Caki2 (cell line): ENCODE results near the gene TM9SF1. TPM values are rescaled to one million over a fixed set of nuclear protein-coding genes. Genes with fewer than 3 reads are reported as not detected.

Experiments
- DNase-seq: peaks from one replicate; pipeline ENCODE4 v3.0.0-alpha.2; 2015; ENCODE audit warnings: low read depth
- in situ Hi-C: cut with HindIII; loops from 2 replicates; pipeline ENCODE4 v1.10.0; 2016; ENCODE audit warnings: low sequenced_read_pairs, low pct_unique_long_range_greater_than_20kb, mixed read lengths
- total RNA-seq: library from RNA; depleted of rRNA; stranded (reverse); fragments of >200 nt; shearing (Covaris generic); gene quantifications from 2 replicates; pipeline ENCODE4 v1.2.3, GENCODE V29; 2014; ENCODE audit warnings: low replicate concordance; rRNA removed

The TM9SF1 gene
- total RNA-seq, 1 experiment from 2014 or later = 50.9 TPM

DNA sequence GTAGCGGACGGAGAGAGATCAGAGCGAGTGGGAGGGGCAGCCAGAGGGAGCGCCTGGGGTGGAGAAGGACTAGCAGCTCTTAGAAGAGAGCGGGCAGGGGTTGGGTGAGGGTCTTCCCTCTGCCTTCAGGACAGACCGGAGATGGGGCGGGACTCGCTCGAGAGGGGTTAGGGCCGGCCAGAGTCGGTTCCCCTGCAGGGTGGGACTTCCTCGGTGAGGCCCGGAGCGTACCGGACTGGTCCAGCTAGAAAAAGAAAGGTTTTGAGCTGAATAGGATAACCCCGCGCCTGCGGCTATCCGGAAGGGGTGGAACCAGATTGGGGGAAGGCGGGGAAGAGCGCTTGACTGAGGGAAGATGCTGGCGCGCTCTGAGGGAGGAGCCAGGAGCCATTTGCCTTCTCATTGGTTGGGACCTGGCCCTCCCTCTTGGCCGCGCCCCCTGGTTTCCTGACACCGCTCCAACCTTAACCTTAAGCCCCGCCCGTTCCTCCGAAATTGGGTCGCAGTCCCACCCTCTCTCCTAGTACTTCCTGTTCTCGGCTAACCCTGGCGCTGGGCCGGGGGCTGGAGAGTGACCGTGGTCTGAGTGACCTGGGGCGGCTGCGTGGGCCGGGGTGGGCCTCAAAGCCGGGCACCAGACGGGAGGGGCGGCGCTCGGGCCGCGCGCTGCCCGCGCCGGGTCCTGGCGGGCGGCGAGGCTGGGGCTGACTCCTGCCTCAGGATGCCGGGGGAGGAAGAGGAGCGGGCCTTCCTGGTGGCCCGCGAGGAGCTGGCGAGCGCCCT lies 48.1 kb downstream of the TM9SF1 start, which contains the start of gene RNF31:
TSS of gene RNF31 (plus strand) at position 521 of the 783 bp plus-strand sequence. CDS start at position 722, 201 bp downstream.
- peak; percentile 94 for DNase-seq
- in situ Hi-C loops = no loop called here

DNA sequence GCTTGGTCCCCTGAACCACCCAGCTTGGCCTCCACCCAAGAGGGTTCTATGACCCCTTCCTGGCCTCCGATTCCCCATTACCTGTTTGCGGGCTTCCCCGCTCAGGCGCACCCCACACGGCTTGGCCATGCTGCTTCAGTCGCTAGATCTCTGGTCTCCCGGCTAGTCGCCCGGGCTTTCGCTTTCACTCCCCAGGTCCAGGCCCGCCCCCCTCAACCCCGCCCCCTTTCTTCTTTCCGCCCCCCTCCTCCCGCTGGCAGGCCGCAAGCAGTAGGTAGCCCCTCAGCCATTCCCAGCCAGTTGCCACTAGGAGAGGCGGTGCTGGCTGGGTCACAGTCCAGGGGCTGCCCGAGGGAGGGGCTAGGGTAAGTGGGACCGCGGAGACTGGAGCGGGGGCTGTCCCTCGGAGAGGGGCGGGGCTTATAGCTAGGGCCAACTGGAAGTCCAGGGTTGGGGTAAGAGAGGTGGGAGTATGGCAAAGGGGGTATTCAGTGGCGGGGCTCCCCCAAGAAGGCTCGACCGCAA lies 48.7 kb downstream of the TM9SF1 start, which contains the start of gene PSME2:
TSS of gene PSME2 (minus strand) at position 158 of the 525 bp plus-strand sequence. CDS start at position 129, 29 bp downstream.
- DNase-seq = peak; percentile 95
- in situ Hi-C loops = no loop called here

DNA sequence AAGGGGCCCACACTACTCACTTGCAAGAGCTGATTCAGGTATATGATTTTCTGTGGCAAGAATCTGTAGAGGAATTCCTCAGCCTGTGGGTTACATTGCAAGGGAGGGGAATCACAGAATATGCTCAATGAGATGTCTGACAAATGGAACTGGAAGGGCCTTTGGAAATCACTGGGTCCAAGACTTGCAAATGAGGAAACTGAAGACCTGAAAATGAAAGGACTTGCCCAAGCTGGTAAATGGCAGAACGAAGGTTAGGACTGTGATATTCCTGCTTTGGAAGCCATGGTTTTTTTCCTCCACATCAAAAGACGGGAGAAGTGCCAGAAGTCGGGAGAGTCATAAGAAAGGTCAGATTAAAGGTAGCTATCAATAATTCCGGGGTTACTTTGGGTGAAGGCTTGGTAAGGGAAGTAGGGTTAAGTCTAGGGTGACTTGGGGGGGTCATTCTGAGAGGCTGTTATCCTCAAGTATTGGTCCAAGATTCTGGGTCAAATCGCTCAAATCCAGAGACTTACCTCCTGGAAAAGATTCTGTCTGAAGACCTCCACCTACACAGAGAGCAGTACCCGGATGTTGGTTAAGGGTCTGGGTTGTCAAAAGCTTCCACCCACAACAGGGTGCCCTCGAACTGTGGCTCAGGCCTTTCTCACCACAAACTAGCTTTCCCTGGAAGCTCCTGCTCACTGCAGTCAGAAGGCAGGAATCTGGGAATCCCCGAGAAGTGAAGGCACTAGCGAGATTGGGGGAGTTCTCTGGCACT lies 49.4 kb downstream of the TM9SF1 start:
- DNase-seq = peak; percentile 60
- in situ Hi-C loops = no loop called here

DNA sequence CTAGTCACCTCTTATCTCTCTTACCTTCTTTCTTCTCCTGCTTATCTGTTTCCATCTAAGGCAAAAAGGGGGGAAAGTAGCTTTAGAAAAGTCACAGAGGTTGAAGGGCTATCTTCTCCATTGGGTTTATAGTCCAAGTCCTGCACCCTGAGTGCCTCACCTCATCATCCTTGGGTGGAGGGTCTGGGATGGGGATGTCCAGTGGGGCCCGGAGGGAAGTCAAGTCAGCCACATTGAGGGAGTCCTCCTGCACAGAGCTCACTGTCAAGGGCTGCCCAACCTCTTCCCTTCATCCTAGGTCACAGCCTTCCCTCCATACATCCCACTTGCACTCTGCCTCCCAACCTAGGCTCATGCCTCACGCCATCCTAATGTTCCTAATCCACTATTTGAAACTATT lies 50.0 kb downstream of the TM9SF1 start:
- no peak for DNase-seq
- in situ Hi-C loops = no loop called here

DNA sequence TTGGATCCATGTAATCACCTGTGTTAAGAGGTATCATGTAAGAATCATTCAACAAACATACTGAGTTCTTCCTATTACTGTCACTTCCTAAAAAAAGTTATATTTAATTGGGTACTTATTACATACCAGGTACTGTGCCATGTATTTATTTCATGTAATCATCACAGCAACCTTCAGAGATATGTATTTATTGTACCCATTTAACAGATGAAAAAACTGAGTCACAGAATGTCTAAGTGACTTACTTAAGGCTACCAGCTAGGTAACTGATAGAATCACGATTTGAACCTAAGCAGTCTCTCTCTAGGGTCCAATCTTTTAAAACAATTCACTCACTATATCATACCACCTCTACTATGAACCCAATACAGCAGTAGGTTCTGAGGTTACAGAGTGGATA lies 50.8 kb downstream of the TM9SF1 start:
- no peak for DNase-seq

DNA sequence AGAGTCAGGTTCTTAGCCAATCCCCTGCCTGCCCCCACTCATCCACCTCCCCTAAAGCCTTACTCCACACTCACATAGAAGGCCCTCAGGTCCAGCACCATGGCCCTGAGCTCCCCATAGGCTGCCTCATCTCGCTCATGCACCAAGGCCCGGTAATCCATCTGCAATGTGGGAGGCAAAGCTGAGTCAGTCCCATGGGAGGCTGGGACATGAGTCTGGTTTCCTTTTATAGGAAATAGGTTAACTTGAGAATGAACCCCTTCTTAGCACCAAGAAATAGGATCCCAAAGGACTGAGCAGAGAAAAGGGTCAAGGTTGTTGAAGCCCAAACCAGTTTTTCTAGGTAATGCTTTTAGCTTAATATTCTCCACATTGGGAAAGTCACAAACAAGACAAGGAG lies 51.7 kb downstream of the TM9SF1 start:
- in situ Hi-C loops = no loop called here
- DNase-seq = no peak

More for the DNA sequence above, 50.8 kb downstream of the TM9SF1 start:
- in situ Hi-C loops = no loop called here

DNA sequence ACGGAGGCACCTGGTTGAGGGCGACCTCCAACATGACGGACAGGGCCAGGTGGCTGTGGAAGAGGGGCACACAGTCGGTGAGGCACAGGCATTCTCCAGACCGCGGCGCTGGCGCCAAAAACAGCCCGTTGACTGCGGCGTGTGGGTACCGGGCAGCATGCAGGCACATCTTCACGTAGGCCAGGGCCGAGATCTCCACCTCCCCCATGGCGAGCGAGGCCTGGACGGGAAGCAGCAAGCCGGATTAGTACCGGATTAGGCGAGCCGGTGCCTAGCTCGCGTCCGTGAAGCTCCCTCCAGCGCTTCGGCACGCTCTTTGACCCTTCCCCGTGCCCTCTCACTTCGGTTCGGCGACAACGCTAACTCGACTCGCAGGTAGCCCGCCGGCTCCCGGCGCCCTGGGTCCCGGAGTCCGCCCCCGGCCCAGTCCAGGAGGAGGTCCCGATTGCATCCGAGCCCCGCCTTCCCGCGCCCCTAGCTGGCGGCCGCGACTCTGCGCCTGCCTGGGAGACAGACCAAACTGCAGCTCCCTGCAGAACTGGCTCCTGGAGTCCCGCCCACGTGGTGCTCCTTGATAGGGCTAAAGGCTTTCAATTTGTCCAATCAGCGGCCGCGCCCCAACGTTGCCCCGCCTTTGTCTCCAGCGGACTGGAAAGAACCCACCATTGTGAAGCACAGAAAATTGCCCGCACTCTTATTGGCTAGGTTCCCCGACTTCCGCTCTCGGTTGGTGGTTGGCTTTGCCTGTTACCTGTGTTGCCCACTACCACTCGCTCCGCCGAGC lies 54.0 kb downstream of the TM9SF1 start, which contains the start of gene EMC9:
TSS of gene EMC9 (minus strand) at position 495 of the 784 bp plus-strand sequence. CDS start at position 208, 287 bp downstream.
- DNase-seq = peak; percentile 97
- in situ Hi-C loops = no loop called here

DNA sequence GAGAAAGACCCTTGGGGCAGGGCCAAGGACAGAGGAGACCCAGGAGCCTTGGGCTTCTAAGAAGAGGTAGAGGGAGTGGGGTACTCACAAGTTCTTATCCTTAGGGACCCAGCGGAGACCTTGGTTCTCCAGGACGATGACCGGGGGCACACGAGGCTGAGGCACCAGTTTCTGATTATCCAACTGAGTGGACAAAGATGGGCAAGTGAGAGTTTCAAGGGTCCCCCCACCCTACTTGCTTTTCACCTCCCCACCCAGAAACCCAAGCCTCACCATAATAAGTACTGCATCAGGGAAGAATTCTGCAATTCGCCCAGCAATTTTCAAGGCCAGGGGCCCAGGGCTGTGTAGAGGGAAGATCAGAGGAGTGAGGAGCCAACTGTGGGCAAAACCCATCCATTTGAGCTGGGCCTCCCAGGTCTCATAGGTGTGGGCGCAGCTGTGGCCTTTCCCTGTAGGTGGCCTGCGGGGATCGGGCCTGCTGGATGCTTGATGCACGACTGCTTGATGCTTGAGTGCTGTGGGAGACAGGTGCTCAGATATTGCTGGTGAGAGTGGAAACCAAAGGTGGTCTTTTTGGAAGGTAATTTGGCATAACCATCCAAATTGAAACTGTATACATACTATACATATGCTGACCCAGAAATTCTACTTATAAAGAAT lies 55.8 kb downstream of the TM9SF1 start:
- in situ Hi-C loops = no loop called here
- no peak for DNase-seq

Other genes starting within 250 kb of the TM9SF1 start
- gene DHRS4, start 241.7 kb downstream of the TM9SF1 start, total RNA-seq = 50.0 and 62.4 TPM in 2 replicates
- gene DHRS4L2, start 206.5 kb downstream of the TM9SF1 start, total RNA-seq = 15.3 and 32.1 TPM in 2 replicates
- gene CARMIL3, start 143.4 kb downstream of the TM9SF1 start, total RNA-seq = 0.26 TPM in 1 of 2 replicates, not detected in the other
- gene CPNE6, start 123.9 kb downstream of the TM9SF1 start, total RNA-seq = 0.07 TPM in 1 of 2 replicates, not detected in the other
- 19.5 and 54.7 TPM in 2 replicates for gene PCK2, start 101.1 kb downstream of the TM9SF1 start, total RNA-seq
- gene DCAF11, start 80.7 kb downstream of the TM9SF1 start, total RNA-seq = 47.4 and 117 TPM in 2 replicates
- 1.8 TPM in 1 of 2 replicates, not detected in the other for gene NRL, start 80.5 kb downstream of the TM9SF1 start, total RNA-seq
- gene FITM1, start 64.8 kb downstream of the TM9SF1 start, total RNA-seq = not detected in 2 replicates
- gene PSME1, start 59.2 kb downstream of the TM9SF1 start, total RNA-seq = 77.8 and 123 TPM in 2 replicates
- 12.8 and 23.0 TPM in 2 replicates for gene EMC9, start 53.9 kb downstream of the TM9SF1 start, total RNA-seq
- 191 and 202 TPM in 2 replicates for gene PSME2, start 48.8 kb downstream of the TM9SF1 start, total RNA-seq
- gene RNF31, start 47.9 kb downstream of the TM9SF1 start, total RNA-seq = 46.1 and 48.9 TPM in 2 replicates
- gene IRF9, start 34.2 kb downstream of the TM9SF1 start, total RNA-seq = 29.9 and 36.1 TPM in 2 replicates
- not detected in 2 replicates for gene REC8, start 23.4 kb downstream of the TM9SF1 start, total RNA-seq
- gene IPO4, start 6.6 kb downstream of the TM9SF1 start, total RNA-seq = 25.7 and 32.7 TPM in 2 replicates
- gene TSSK4, start 10.3 kb upstream of the TM9SF1 start, total RNA-seq = not detected in 2 replicates
- gene CHMP4A, start 18.0 kb upstream of the TM9SF1 start, total RNA-seq = 23.3 and 52.2 TPM in 2 replicates
- gene MDP1, start 20.6 kb upstream of the TM9SF1 start, total RNA-seq = 19.8 and 23.5 TPM in 2 replicates
- 129 and 160 TPM in 2 replicates for gene NEDD8, start 36.9 kb upstream of the TM9SF1 start, total RNA-seq
- 57.8 and 93.4 TPM in 2 replicates for gene GMPR2, start 37.5 kb upstream of the TM9SF1 start, total RNA-seq
- gene TINF2, start 47.2 kb upstream of the TM9SF1 start, total RNA-seq = 27.7 and 38.3 TPM in 2 replicates
- gene TGM1, start 67.7 kb upstream of the TM9SF1 start, total RNA-seq = 0.44 TPM in 1 of 2 replicates, not detected in the other
- gene RABGGTA, start 76.2 kb upstream of the TM9SF1 start, total RNA-seq = 10.3 and 12.9 TPM in 2 replicates
- 5.3 and 9.2 TPM in 2 replicates for gene DHRS1, start 104.3 kb upstream of the TM9SF1 start, total RNA-seq
- 8.8 and 13.8 TPM in 2 replicates for gene NOP9, start 104.4 kb upstream of the TM9SF1 start, total RNA-seq
- gene CIDEB, start 112.5 kb upstream of the TM9SF1 start, total RNA-seq = 1.0 and 6.8 TPM in 2 replicates
- gene LTB4R2, start 114.7 kb upstream of the TM9SF1 start, total RNA-seq = 0.98 TPM in 1 of 2 replicates, not detected in the other
- 0.12 and 2.7 TPM in 2 replicates for gene LTB4R, start 116.1 kb upstream of the TM9SF1 start, total RNA-seq
- not detected in 2 replicates for gene ADCY4, start 139.6 kb upstream of the TM9SF1 start, total RNA-seq
- gene RIPK3, start 144.6 kb upstream of the TM9SF1 start, total RNA-seq = not detected in 2 replicates
- gene NFATC4, start 172.7 kb upstream of the TM9SF1 start, total RNA-seq = not detected in 2 replicates
- 0.03 TPM in 1 of 2 replicates, not detected in the other for gene NYNRIN, start 203.6 kb upstream of the TM9SF1 start, total RNA-seq
- gene CBLN3, start 234.2 kb upstream of the TM9SF1 start, total RNA-seq = 0.81 and 2.2 TPM in 2 replicates
- 25.4 and 31.1 TPM in 2 replicates for gene KHNYN, start 234.5 kb upstream of the TM9SF1 start, total RNA-seq
- 17.2 and 31.0 TPM in 2 replicates for gene SDR39U1, start 247.3 kb upstream of the TM9SF1 start, total RNA-seq